Measurements from ENCODE around the gene SYNGR2. TPM values are rescaled to one million over a fixed set of nuclear protein-coding genes. Genes with fewer than 3 reads are reported as not detected.

Gene SYNGR2
- 3.2 TPM for total RNA-seq (ENCODE audit: unreplicated experiment)
- long read RNA-seq, partial matches to known transcripts, result 0 of 4 reads
- long read RNA-seq, other reads (novel, unspliced or antisense), result 0 of 4 reads

GRCh38 chr17:78168242-78168902 lies at the start of gene SYNGR2:
TSS of gene SYNGR2 (plus strand) at chr17:78168581. CDS start at chr17:78168617, 36 bp downstream.
- peak; percentile 89 for DNase-seq
- H3K4me3 Mint-ChIP-seq (ENCODE audit: unreplicated experiment), result peak within 1 kb of the TSS; percentile 78
- H3K4me1 Mint-ChIP-seq (ENCODE audit: low read depth, unreplicated experiment), result no peaks in the 10 kb centered on the region
- H3K27me3 Mint-ChIP-seq (ENCODE audit: unreplicated experiment), result no peaks in the 10 kb centered on the region
- no peak for TF ChIP-seq CTCF (IDR thresholded peaks at IDR 0.05; ENCODE audit: partially characterized antibody, unreplicated experiment)
- H3K27ac Mint-ChIP-seq (ENCODE audit: unreplicated experiment), result no peak within 1 kb of the TSS
- H3K36me3 Mint-ChIP-seq (ENCODE audit: unreplicated experiment), result no peaks in the 10 kb centered on the region
- H3K9me3 Mint-ChIP-seq (ENCODE audit: unreplicated experiment), result peaks cover 3% of the 10 kb centered on the region

- no peaks in the 10 kb centered on the region for H3K36me3 Mint-ChIP-seq (ENCODE audit: unreplicated experiment)
- H3K27me3 Mint-ChIP-seq (ENCODE audit: unreplicated experiment), result peaks cover 9% of the 10 kb centered on the region
- no peak overlapping the region for H3K27ac Mint-ChIP-seq (ENCODE audit: unreplicated experiment)
- no peak for TF ChIP-seq CTCF (IDR thresholded peaks at IDR 0.05; ENCODE audit: partially characterized antibody, unreplicated experiment)
- no peak overlapping the region for H3K4me3 Mint-ChIP-seq (ENCODE audit: unreplicated experiment)
- H3K4me1 Mint-ChIP-seq (ENCODE audit: low read depth, unreplicated experiment), result no peaks in the 10 kb centered on the region
- H3K9me3 Mint-ChIP-seq (ENCODE audit: unreplicated experiment), result peaks cover 5% of the 10 kb centered on the region
- DNase-seq, result no peak
Measured at GRCh38 chr17:78118801-78119241, 49.6 kb upstream of the SYNGR2 start.

- no peak for TF ChIP-seq CTCF (IDR thresholded peaks at IDR 0.05; ENCODE audit: partially characterized antibody, unreplicated experiment)
- Mint-ChIP-seq H3K36me3 (ENCODE audit: unreplicated experiment) (no peaks in the 10 kb centered on the region), H3K4me1 (ENCODE audit: low read depth, unreplicated experiment) (no peaks in the 10 kb centered on the region), H3K9me3 (ENCODE audit: unreplicated experiment) (peaks cover 2% of the 10 kb centered on the region), H3K27me3 (ENCODE audit: unreplicated experiment) (peaks cover 5% of the 10 kb centered on the region), H3K4me3 (ENCODE audit: unreplicated experiment) (no peak overlapping the region), H3K27ac (ENCODE audit: unreplicated experiment) (no peak overlapping the region)
- no peak for DNase-seq
Measured at GRCh38 chr17:78120537-78120936, 47.8 kb upstream of the SYNGR2 start.

- no peak for DNase-seq
- Mint-ChIP-seq H3K4me1 (ENCODE audit: low read depth, unreplicated experiment) (no peaks in the 10 kb centered on the region), H3K36me3 (ENCODE audit: unreplicated experiment) (no peaks in the 10 kb centered on the region), H3K27me3 (ENCODE audit: unreplicated experiment) (peaks cover 5% of the 10 kb centered on the region), H3K9me3 (ENCODE audit: unreplicated experiment) (peaks cover 2% of the 10 kb centered on the region), H3K4me3 (ENCODE audit: unreplicated experiment) (no peak overlapping the region), H3K27ac (ENCODE audit: unreplicated experiment) (no peak overlapping the region)
- TF ChIP-seq CTCF (IDR thresholded peaks at IDR 0.05; ENCODE audit: partially characterized antibody, unreplicated experiment), result no peak
Measured at GRCh38 chr17:78120971-78121800, 47.2 kb upstream of the SYNGR2 start.

Measured in glutamatergic neuron (in vitro differentiated cells).